Colonic mucosa (tissue), 4 donors: ENCODE measurements around the gene RPL21. TPM values are rescaled to one million over a fixed set of nuclear protein-coding genes. Genes with fewer than 3 reads are reported as not detected.

ENCODE experiments used
- DNase-seq: peaks from one replicate; pipeline ENCODE4 v3.0.0-alpha.2; 2020
- H3K27ac ChIP-seq: fragments of 200-600 bp; one replicate; pipeline ENCODE4 v1.8.0; 2021
- H3K27me3 ChIP-seq: fragments of 200-600 bp; one replicate; pipeline ENCODE4 v1.8.0; 2021
- H3K36me3 ChIP-seq: fragments of 200-600 bp; one replicate; pipeline ENCODE4 v1.8.0; 2021
- H3K4me1 ChIP-seq: fragments of 200-600 bp; one replicate; pipeline ENCODE4 v1.8.0; 2021; ENCODE audit warnings: mild to moderate bottlenecking
- H3K4me3 ChIP-seq: fragments of 200-600 bp; one replicate; pipeline ENCODE4 v1.8.0; 2021
- H3K9ac ChIP-seq, 2 donors: one replicate each; pipeline ENCODE4 v1.7.0; 2013; ENCODE audit warnings: control low read depth in 2 of 2, low read depth in 2 of 2, low read length in 2 of 2
- H3K9me3 ChIP-seq: fragments of 200-600 bp; one replicate; pipeline ENCODE4 v1.8.0; 2021
- intact Hi-C: fragments of 100-400 bp; cut with DNase I; formaldehyde crosslinking; loops from one replicate; pipeline ENCODE4 v1.14.1; 2022
- total RNA-seq, 2 donors: library from RNA; stranded (reverse); fragmentation: NEBNext Ultra II Directional in 1 of 2; extraction: Animal tissue kit (Norgen Biotek cat#: 25700) in 1 of 2; gene quantifications; one replicate each; pipeline ENCODE4 v1.2.1, GENCODE V29; 2021
- TF ChIP-seq, protein P1 (sequence below): fragments of 200-600 bp; IDR thresholded peaks from one replicate; pipeline ENCODE4 v1.8.0; 2022; ENCODE audit warnings: antibody characterized with exemption, mild to moderate bottlenecking
- donor health status: healthy.
- donor health status: DM: no; HTN: no; CAD: no.
- donor health status: DM: no; HTN: no; CAD: no.

The RPL21 gene
- total RNA-seq, 2 donors from 2014 or later: 795 to 929 TPM

- no peaks in the 10 kb centered on the region for H3K36me3 ChIP-seq
- no peaks in the 10 kb centered on the region for H3K9me3 ChIP-seq
- no peak overlapping the region for H3K27ac ChIP-seq
- H3K9ac ChIP-seq: no peak overlapping the region
- TF ChIP-seq, protein P1, sequence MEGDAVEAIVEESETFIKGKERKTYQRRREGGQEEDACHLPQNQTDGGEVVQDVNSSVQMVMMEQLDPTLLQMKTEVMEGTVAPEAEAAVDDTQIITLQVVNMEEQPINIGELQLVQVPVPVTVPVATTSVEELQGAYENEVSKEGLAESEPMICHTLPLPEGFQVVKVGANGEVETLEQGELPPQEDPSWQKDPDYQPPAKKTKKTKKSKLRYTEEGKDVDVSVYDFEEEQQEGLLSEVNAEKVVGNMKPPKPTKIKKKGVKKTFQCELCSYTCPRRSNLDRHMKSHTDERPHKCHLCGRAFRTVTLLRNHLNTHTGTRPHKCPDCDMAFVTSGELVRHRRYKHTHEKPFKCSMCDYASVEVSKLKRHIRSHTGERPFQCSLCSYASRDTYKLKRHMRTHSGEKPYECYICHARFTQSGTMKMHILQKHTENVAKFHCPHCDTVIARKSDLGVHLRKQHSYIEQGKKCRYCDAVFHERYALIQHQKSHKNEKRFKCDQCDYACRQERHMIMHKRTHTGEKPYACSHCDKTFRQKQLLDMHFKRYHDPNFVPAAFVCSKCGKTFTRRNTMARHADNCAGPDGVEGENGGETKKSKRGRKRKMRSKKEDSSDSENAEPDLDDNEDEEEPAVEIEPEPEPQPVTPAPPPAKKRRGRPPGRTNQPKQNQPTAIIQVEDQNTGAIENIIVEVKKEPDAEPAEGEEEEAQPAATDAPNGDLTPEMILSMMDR: no peak
- H3K4me1 ChIP-seq: no peaks in the 10 kb centered on the region
- DNase-seq: no peak
- intact Hi-C loops: no loop called here
- no peak overlapping the region for H3K4me3 ChIP-seq
- no peaks in the 10 kb centered on the region for H3K27me3 ChIP-seq
Measured at GRCh38 chr13:27245610-27246009, 5.7 kb upstream of the RPL21 start.

- peak overlapping the region; percentile 85 for H3K27ac ChIP-seq
- H3K4me1 ChIP-seq: peaks cover 5% of the 10 kb centered on the region
- no peaks in the 10 kb centered on the region for H3K27me3 ChIP-seq
- peak overlapping the region; percentile 85 for H3K4me3 ChIP-seq
- H3K36me3 ChIP-seq: peaks cover 8% of the 10 kb centered on the region
- intact Hi-C loops: loop anchor here (5.0 kb wide), 1 partner anchor 78 kb away; the partner anchor contains the start of gene USP12
- no peak for DNase-seq
- H3K9me3 ChIP-seq: no peaks in the 10 kb centered on the region
- peak overlapping the region; percentile 96 to 97 for H3K9ac ChIP-seq
- TF ChIP-seq, protein P1: no peak
Measured at GRCh38 chr13:27250833-27251165, 559 bp upstream of the RPL21 start.

DNA sequence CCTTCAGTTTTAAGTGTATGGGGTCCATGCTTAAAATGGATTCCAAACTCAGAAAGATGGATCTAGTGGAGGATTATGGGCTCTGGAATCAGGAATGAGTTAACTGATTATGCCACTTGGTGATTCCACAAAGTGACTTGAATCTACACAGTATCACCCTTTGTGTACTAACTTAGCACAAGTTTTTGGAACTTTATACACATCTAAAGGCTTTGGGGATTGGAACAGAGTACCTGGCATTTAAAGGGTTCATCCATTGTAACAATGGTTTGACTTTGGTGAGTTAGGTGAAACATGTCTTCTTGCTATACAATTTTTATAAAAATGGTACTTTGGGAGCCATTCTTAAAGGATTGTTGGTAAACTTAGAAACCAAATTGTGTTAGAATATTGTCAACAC, 1.1 kb downstream of the RPL21 start:
- intact Hi-C loops: loop anchor here (5.0 kb wide), 1 partner anchor 80 kb away; the partner anchor contains the start of gene USP12
- H3K4me1 ChIP-seq: peaks cover 5% of the 10 kb centered on the region

DNA sequence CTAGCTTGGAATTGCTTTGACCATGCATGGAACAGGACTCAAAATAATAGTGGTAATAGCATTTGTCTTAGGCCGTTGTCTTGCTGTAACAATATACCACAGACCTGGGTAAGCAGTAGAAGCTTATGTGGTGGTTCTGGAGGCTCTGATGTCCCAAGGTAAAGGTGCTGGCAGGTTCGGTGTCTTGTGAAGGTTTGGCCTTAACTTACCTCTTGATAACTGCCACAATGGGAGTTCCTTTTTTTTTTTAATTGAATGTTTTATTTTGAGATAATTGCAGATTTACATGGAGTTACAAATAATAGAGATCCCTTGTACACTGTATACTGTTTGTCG, 5.8 kb downstream of the RPL21 start:
- peaks cover 5% of the 10 kb centered on the region for H3K4me1 ChIP-seq
- TF ChIP-seq, protein P1: no peak

More for the DNA sequence above, 1.1 kb downstream of the RPL21 start:
- Histone ChIP-seq H3K9ac (peak overlapping the region; percentile 96 to 97), H3K27me3 (no peaks in the 10 kb centered on the region), H3K27ac (peak overlapping the region; percentile 85), H3K36me3 (peaks cover 9% of the 10 kb centered on the region), H3K9me3 (no peaks in the 10 kb centered on the region), H3K4me3 (peak overlapping the region; percentile 85)
- TF ChIP-seq, protein P1: no peak
- DNase-seq: no peak

DNA sequence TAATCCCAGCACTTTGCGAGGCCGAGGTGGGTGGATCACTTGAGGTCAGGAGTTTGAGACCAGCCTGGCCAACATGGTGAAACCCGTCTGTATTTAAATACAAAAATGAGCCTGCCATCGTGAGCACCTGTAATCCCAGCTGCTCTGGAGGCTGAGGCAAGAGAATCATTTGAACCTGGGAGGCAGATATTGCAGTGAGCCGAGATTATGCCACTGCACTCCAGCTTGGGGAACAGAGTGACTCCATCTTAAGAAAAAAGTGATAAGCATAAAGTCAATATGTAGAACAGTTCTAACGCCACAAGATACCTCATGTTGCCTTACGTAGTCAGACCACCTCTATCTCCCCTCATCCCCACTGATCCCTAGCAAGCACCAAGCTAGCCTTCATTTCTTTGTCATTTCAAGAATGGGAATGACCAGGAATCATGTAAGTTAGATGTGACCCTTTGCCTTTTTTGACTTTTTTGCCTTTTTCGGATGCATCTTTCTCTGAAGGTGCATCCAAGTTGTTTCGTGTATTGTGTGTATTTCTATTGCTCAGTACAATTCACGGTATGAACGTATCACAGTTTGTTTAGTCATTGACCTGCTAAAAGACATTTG, 6.4 kb downstream of the RPL21 start:
- TF ChIP-seq, protein P1: no peak
- intact Hi-C loops: no loop called here

More for the DNA sequence above, 5.8 kb downstream of the RPL21 start:
- peaks cover 9% of the 10 kb centered on the region for H3K36me3 ChIP-seq
- no peak overlapping the region for H3K9ac ChIP-seq
- no peaks in the 10 kb centered on the region for H3K9me3 ChIP-seq
- DNase-seq: no peak
- no peak overlapping the region for H3K4me3 ChIP-seq
- H3K27me3 ChIP-seq: no peaks in the 10 kb centered on the region
- H3K27ac ChIP-seq: no peak overlapping the region
- intact Hi-C loops: no loop called here

More for the DNA sequence above, 6.4 kb downstream of the RPL21 start:
- Histone ChIP-seq H3K27ac (no peak overlapping the region), H3K9me3 (no peaks in the 10 kb centered on the region), H3K27me3 (no peaks in the 10 kb centered on the region), H3K4me3 (no peak overlapping the region), H3K36me3 (peaks cover 9% of the 10 kb centered on the region), H3K4me1 (peaks cover 5% of the 10 kb centered on the region), H3K9ac (peak overlapping the region in 1 of 2 donors; percentile 4)
- DNase-seq: no peak
